ENCODE data around the gene MRPL20. TPM values are rescaled to one million over a fixed set of nuclear protein-coding genes. Genes with fewer than 3 reads are reported as not detected.

The MRPL20 gene
- total and polyA plus RNA-seq, 9 of the 15 experiments (the other 6 are each of a cell fraction or from before 2014, with no cell fraction given) = 180 to 671 (median 229) TPM

DNA sequence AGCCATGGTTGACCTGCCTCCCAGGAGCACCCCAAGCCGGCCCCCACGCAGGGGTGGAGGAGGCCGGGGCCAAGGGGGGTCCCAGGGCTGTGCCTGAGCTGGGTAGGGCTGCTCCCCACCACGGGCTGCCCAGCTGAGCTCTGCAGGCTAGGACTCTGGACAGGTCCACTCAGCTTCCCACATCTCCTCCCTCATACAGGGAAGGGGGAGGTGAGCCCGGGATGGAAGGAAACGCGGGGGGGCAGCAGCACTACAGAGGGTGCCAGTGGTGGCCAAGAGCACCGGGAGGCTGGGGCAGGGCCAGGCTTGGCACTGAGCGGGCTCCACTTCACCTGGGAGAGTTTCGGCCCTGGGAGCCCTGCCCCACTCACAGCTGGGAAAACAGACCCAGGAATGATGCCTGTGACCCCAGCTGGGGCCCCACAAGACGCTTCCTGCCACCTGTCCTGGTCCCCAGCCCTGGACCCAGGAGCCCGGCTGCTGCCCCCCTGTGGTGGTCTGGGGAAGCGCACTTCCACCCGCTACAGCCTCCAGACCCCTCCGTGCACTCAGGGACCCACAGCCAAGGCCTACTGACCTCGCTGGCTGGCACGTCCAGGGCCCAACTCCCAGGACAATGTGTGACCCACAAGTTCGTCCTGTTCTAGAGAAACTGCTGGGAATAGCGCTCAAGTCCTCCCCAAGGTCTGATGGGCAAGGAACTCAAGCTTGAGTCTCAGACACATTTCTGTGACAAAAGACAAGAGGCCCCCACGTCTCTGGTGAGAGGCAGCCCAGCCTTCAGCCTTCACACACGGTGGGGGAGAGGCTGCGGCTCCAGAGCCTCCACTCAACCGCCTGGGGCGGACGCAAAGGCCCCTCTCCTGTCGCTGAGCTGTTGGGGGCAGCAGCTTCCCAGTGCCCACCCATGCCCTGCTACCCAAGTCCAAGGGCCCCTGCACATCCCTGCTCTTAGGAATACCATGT is 35.1 kb downstream of the MRPL20 start (continued):
- TF ChIP-seq ZNF282 (CRISPR knock-in tag; IDR thresholded peaks at IDR 0.05) = peak; percentile 30; the same call in 1 of the 2 replicates
- TF ChIP-seq, protein P1, sequence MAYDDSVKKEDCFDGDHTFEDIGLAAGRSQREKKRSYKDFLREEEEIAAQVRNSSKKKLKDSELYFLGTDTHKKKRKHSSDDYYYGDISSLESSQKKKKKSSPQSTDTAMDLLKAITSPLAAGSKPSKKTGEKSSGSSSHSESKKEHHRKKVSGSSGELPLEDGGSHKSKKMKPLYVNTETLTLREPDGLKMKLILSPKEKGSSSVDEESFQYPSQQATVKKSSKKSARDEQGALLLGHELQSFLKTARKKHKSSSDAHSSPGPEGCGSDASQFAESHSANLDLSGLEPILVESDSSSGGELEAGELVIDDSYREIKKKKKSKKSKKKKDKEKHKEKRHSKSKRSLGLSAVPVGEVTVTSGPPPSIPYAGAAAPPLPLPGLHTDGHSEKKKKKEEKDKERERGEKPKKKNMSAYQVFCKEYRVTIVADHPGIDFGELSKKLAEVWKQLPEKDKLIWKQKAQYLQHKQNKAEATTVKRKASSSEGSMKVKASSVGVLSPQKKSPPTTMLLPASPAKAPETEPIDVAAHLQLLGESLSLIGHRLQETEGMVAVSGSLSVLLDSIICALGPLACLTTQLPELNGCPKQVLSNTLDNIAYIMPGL (CRISPR knock-in tag; IDR thresholded peaks at IDR 0.05) = 0 out of 2 replicates have a peak, but pooled peaks have one; percentile 31
- TF ChIP-seq ZNF586 (CRISPR knock-in tag; conservative IDR thresholded peaks at IDR 0.05) = no peak
- 0 out of 4 replicates have a peak, but pooled peaks of 1 of the 2 experiments have one; percentile 48 for TF ChIP-seq KDM4B (IDR thresholded peaks at IDR 0.05; ENCODE audit: borderline replicate concordance in 2 of 2, low read depth in 1 of 2)
- peak; percentile 56; the same call in 1 of the 2 replicates for TF ChIP-seq POLR2AphosphoS5 (IDR thresholded peaks at IDR 0.05; ENCODE audit: control insufficient read depth, insufficient read depth, low read depth, low read length)
- no peak for TF ChIP-seq ILK (tag; IDR thresholded peaks at IDR 0.05; ENCODE audit: borderline replicate concordance, low read depth)
- TF ChIP-seq ILF3 (IDR thresholded peaks at IDR 0.05; ENCODE audit: borderline replicate concordance) = 0 out of 2 replicates have a peak, but pooled peaks have one; percentile 69
- TF ChIP-seq POLR2A (conservative IDR thresholded peaks at IDR 0.05) = 0 out of 2 replicates have a peak, but pooled peaks have one; percentile 48
- TF ChIP-seq HCFC1 (IDR thresholded peaks at IDR 0.05; ENCODE audit: low read depth, low read length) = peak; percentile 30; the same call in 1 of the 2 replicates
- 0 out of 2 replicates have a peak, but pooled peaks have one; percentile 43 for TF ChIP-seq CHD2 (IDR thresholded peaks at IDR 0.05; ENCODE audit: low read depth, low read length)
- peak; percentile 55 for TF ChIP-seq PCBP1 (IDR thresholded peaks at IDR 0.05; ENCODE audit: low read depth, low read length, poor library complexity, severe bottlenecking)
- TF ChIP-seq RBM22 (IDR thresholded peaks at IDR 0.05; ENCODE audit: low read depth, low read length, poor library complexity, severe bottlenecking) = peak; percentile 80
- TF ChIP-seq TRIM28 (IDR thresholded peaks at IDR 0.05) = no peak
- no peak for TF ChIP-seq ZBTB17 (CRISPR knock-in tag; IDR thresholded peaks at IDR 0.05)
- peak; percentile 29; the same call in 1 of the 2 replicates for TF ChIP-seq ETV5 (CRISPR knock-in tag; IDR thresholded peaks at IDR 0.05; ENCODE audit: low read depth)
- TF ChIP-seq, protein P2, sequence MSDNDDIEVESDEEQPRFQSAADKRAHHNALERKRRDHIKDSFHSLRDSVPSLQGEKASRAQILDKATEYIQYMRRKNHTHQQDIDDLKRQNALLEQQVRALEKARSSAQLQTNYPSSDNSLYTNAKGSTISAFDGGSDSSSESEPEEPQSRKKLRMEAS (CRISPR knock-in tag; IDR thresholded peaks at IDR 0.05) = no peak
- TF ChIP-seq POLR2G (IDR thresholded peaks at IDR 0.05; ENCODE audit: low read depth, low read length) = peak; percentile 37
- TF ChIP-seq ATF7 (IDR thresholded peaks at IDR 0.05) = 0 out of 2 replicates have a peak, but pooled peaks have one; percentile 18
- TF ChIP-seq POLR2AphosphoS2 (IDR thresholded peaks at IDR 0.05; ENCODE audit: low read length) = peak; percentile 65; the same call in 1 of the 2 replicates
- TF ChIP-seq ZBTB1 (CRISPR knock-in tag; IDR thresholded peaks at IDR 0.05; ENCODE audit: borderline replicate concordance, low read depth) = 0 out of 2 replicates have a peak, but pooled peaks have one; percentile 3
- TF ChIP-seq, protein P3, sequence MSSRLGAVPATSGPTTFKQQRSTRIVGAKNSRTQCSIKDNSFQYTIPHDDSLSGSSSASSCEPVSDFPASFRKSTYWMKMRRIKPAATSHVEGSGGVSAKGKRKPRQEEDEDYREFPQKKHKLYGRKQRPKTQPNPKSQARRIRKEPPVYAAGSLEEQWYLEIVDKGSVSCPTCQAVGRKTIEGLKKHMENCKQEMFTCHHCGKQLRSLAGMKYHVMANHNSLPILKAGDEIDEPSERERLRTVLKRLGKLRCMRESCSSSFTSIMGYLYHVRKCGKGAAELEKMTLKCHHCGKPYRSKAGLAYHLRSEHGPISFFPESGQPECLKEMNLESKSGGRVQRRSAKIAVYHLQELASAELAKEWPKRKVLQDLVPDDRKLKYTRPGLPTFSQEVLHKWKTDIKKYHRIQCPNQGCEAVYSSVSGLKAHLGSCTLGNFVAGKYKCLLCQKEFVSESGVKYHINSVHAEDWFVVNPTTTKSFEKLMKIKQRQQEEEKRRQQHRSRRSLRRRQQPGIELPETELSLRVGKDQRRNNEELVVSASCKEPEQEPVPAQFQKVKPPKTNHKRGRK (tag; IDR thresholded peaks at IDR 0.05) = no peak
